DND-41 (cell line): ENCODE measurements around the gene GNGT1.
A peak's percentile ranks its signal among the peaks of the same experiment; 100 is the strongest.

Experiments
- ATAC-seq: fragments of 200-7000 bp; cut with Tn5 transposase; 3 replicates; pipeline ENCODE4 v1.9.1; 2021; ENCODE audit warnings: low read depth; ENCODE audit not compliant: insufficient read depth
- DNase-seq: peaks from one replicate; pipeline ENCODE4 v3.0.0-alpha.2; 2020
- H2AFZ ChIP-seq: 2 replicates; pipeline ENCODE4 v1.6.0; 2012; ENCODE audit warnings: low read depth, low read length
- H3K27ac ChIP-seq: 2 replicates; pipeline ENCODE4 v1.5.1; 2012; ENCODE audit warnings: low read length, inconsistent platforms
- H3K27me3 ChIP-seq: fragments of 200-600 bp; sonication (generic); 2 replicates; pipeline ENCODE4 v1.6.0; 2012; ENCODE audit warnings: low read length, mild to moderate bottlenecking, inconsistent platforms; ENCODE audit not compliant: insufficient read depth, poor library complexity
- H3K36me3 ChIP-seq: 2 replicates; pipeline ENCODE4 v1.5.1; 2012; ENCODE audit warnings: low read length, inconsistent platforms; ENCODE audit not compliant: insufficient read depth
- H3K4me1 ChIP-seq: 2 replicates; pipeline ENCODE4 v1.5.1; 2012; ENCODE audit warnings: mild to moderate bottlenecking, low read length; ENCODE audit not compliant: insufficient read depth
- H3K4me2 ChIP-seq: 2 replicates; pipeline ENCODE4 v1.6.0; 2012; ENCODE audit warnings: mild to moderate bottlenecking, moderate library complexity, low read length, inconsistent platforms; ENCODE audit not compliant: insufficient read depth
- H3K4me3 ChIP-seq, 2 experiments: fragments of 200-600 bp in 1 of 2; shearing (Covaris generic) in 1 of 2; 2 replicates each; pipeline ENCODE4 v1.5.1; 2012 to 2016; ENCODE audit warnings: inconsistent platforms in 2 of 2, low read length in 2 of 2, mild to moderate bottlenecking in 2 of 2, low read depth in 1 of 2, moderate library complexity in 1 of 2
- H3K79me2 ChIP-seq: 2 replicates; pipeline ENCODE4 v1.6.0; 2012; ENCODE audit warnings: low read length, inconsistent platforms; ENCODE audit not compliant: insufficient read depth
- H3K9ac ChIP-seq: 2 replicates; pipeline ENCODE4 v1.6.0; 2012; ENCODE audit warnings: low read depth, mild to moderate bottlenecking, inconsistent platforms, low read length, moderate library complexity
- H3K9me3 ChIP-seq: 2 replicates; pipeline ENCODE4 v1.5.1; 2012; ENCODE audit warnings: low read length, moderate library complexity, mild to moderate bottlenecking, inconsistent platforms; ENCODE audit not compliant: insufficient read depth, severe bottlenecking
- H4K20me1 ChIP-seq: 2 replicates; pipeline ENCODE4 v1.6.0; 2012; ENCODE audit warnings: low read length; ENCODE audit not compliant: insufficient read depth
- EZH2 ChIP-seq: IDR thresholded peaks from 3 replicates; pipeline ENCODE4 v1.6.1; 2012; ENCODE audit warnings: borderline replicate concordance, low read depth, mild to moderate bottlenecking, moderate library complexity, low read length, inconsistent platforms; ENCODE audit not compliant: severe bottlenecking
- TF ChIP-seq, protein P1 (sequence below): IDR thresholded peaks from 2 replicates; pipeline ENCODE4 v1.5.1; 2012; ENCODE audit warnings: borderline replicate concordance, low read length, moderate library complexity, mild to moderate bottlenecking; ENCODE audit not compliant: poor library complexity, severe bottlenecking; ENCODE audit errors: extremely low read depth

GNGT1 gene

DNA sequence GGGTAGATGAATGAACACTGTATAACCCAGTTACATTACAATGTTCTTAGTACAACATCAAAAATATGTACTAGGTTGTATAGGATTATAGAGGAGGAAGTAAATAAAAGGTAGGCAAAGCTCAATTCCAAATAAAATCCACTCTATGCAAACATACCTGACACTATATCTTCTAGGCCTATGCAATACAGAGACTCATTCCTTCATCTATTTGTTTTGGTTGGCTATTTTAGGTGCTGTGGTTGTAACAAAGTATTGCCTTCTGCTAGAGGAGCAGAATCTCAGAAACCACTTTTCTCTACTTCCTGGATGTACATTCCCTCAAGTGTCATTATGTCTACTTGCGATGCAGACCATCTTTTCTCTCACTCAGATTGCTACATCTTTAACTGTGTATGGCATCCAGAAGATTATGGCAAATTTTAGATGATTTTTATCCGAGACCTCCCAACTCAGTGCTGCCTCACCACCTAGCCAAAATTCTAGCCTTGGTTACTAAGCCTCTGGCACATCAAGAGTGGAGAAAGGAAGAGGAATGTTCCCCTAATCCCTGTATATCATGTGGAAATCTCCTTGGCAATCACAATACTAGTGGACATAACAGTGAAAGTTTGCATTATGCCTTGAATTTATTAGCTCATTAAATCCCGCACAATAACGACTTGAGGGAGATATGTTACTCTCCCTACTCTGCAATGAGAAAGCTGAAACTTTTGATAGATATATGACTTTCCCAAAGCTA, 10.3 kb upstream of the GNGT1 start:
- Histone ChIP-seq H3K4me1 (no peaks in the 10 kb centered on the region), H3K9me3 (no peaks in the 10 kb centered on the region), H3K27ac (no peak overlapping the region), H3K36me3 (no peaks in the 10 kb centered on the region), H3K4me2 (no peak overlapping the region), H3K9ac (no peak overlapping the region), H4K20me1 (no peaks in the 10 kb centered on the region), H3K4me3 (no peak overlapping the region), H2AFZ (no peak overlapping the region), H3K79me2 (no peaks in the 10 kb centered on the region), H3K27me3 (peaks cover 4% of the 10 kb centered on the region)
- no peak for DNase-seq
- ATAC-seq, result no peak
- TF ChIP-seq EZH2, result no peak
- TF ChIP-seq, protein P1, sequence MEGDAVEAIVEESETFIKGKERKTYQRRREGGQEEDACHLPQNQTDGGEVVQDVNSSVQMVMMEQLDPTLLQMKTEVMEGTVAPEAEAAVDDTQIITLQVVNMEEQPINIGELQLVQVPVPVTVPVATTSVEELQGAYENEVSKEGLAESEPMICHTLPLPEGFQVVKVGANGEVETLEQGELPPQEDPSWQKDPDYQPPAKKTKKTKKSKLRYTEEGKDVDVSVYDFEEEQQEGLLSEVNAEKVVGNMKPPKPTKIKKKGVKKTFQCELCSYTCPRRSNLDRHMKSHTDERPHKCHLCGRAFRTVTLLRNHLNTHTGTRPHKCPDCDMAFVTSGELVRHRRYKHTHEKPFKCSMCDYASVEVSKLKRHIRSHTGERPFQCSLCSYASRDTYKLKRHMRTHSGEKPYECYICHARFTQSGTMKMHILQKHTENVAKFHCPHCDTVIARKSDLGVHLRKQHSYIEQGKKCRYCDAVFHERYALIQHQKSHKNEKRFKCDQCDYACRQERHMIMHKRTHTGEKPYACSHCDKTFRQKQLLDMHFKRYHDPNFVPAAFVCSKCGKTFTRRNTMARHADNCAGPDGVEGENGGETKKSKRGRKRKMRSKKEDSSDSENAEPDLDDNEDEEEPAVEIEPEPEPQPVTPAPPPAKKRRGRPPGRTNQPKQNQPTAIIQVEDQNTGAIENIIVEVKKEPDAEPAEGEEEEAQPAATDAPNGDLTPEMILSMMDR, result no peak

DNA sequence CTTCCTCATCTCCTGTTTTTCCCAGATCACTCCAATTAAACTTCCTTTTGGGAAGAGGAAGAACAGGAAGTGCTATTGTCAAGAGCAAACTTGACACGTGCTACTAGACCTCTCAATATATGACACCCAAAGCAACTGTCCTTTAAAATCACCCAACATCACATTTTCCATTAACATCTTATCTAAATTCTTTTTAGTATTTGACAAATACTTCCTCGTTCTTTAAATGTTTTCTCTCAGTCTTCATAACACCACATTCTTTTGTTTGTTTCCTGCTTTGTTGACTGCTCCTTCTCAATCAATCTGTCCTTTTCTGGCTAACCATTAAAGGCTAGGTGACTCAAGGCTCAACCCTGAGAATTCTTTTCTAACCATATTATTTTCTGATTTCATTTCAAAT, 8.7 kb upstream of the GNGT1 start:
- Histone ChIP-seq H3K36me3 (no peaks in the 10 kb centered on the region), H3K27ac (no peak overlapping the region), H3K4me3 (no peak overlapping the region), H3K9ac (no peak overlapping the region), H3K4me1 (no peaks in the 10 kb centered on the region), H3K4me2 (no peak overlapping the region), H2AFZ (no peak overlapping the region), H4K20me1 (no peaks in the 10 kb centered on the region), H3K79me2 (no peaks in the 10 kb centered on the region), H3K27me3 (peaks cover 4% of the 10 kb centered on the region), H3K9me3 (no peaks in the 10 kb centered on the region)
- no peak for DNase-seq
- no peak for ATAC-seq
- no peak for TF ChIP-seq EZH2
- TF ChIP-seq, protein P1, result no peak

DNA sequence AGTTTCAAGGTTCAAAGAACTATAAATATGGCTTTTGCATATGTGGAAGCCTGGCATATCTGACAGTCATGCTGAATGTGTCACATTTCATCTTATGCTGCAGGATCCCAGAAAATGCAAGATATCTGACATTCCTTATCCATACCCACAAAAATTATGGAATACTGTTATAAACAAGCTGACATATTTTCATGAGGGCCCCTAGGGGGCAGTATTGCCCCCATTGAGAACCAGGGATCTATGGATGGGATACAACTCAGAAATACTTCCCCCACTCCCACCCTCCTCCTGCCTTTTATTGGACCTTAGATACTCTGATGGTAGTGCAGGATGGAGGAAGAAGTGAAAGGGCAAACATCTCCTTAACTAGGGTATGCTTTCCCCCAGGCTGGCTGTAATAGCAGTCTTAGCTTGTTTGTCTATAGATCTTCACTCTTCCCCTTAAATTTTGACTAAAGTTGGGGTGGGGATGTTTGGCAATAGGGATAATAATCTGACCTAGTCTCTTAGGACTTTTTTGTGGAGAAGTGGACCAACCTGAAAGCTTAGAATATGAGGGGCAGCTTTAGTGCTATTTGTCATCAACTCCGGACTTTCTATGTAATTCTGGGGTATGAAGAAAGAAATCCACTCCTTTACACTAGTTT, 3.5 kb upstream of the GNGT1 start:
- Histone ChIP-seq H2AFZ (no peak overlapping the region), H3K4me1 (no peaks in the 10 kb centered on the region), H3K27ac (no peak overlapping the region), H3K9me3 (no peaks in the 10 kb centered on the region), H4K20me1 (no peaks in the 10 kb centered on the region), H3K79me2 (no peaks in the 10 kb centered on the region), H3K4me2 (no peak overlapping the region), H3K9ac (no peak overlapping the region), H3K36me3 (no peaks in the 10 kb centered on the region), H3K4me3 (no peak overlapping the region), H3K27me3 (no peaks in the 10 kb centered on the region)
- DNase-seq (no peak), ATAC-seq (0 out of 3 replicates have a peak, but pooled peaks have one; percentile 31)
- no peak for TF ChIP-seq EZH2
- TF ChIP-seq, protein P1, result peak; percentile 74
